ENCODE measurements around the gene GRK5.

DNA sequence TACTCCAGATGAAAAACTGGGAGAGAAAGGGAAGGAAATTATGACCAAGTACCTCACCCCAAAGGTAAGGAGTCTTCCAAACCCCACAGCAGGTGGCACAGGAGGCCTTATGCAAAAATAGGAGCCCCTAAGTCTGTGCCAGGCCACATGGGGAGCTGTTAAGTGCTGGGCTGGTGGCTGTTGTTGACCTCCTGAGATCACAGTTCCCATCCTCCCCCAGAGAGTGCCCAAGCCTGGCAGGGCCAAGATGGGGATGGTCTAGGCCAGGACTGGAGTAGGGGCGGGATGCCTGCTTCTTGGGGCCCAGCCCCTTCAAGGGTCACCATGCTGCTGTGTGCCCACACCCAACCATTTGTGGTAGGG is 189.3 kb downstream of the GRK5 start:
- TF ChIP-seq POLR2A (IDR thresholded peaks at IDR 0.05; ENCODE audit: low read length) (no peak), GATA1 (IDR thresholded peaks at IDR 0.05; ENCODE audit: low read depth, low read length) (no peak)

All from erythroblast (primary cell).